Measurements from ENCODE around the gene NTSR2. TPM values are rescaled to one million over a fixed set of nuclear protein-coding genes. Genes with fewer than 3 reads are reported as not detected.

Gene NTSR2
- total and polyA plus RNA-seq, 2 of the 8 experiments (the other 6 are each of a cell fraction or from before 2014, with no cell fraction given), result 0.05 TPM; not detected in 1

DNA sequence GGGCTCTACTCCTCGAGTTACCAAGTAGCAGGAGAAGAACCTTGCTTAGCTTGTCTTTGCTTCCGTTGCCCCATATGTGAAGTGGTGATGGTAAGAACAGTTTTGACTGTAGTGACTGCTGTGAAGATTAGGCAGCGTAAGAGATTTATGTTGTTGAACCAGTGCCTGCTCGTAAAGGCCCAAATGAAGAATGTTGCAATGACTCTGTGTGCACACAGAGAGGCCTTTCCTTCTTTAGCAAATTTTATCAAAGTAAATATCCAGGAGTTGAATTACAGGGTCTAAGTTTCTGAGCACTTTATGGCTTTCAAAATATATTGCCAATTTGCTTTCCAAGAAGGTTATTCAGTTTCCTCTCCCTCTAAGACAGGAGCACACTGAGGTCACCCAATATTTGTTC is 14.5 kb downstream of the NTSR2 start:
- H3K27ac ChIP-seq (ENCODE audit: low read depth, low read length), result no peak overlapping the region
- ChIA-PET POLR2A (ENCODE audit: partially characterized antibody) (interaction anchor here (1.3 kb wide), 1 partner anchor 8 kb away, joined by 4 read pairs; no protein-coding TSS in a partner anchor), CTCF (ENCODE audit: partially characterized antibody) (interaction anchor here (0.5 to 3.4 kb wide), 6 partner anchors 8 to 505 kb away, joined by 3 to 13 read pairs (median 6); no protein-coding TSS in a partner anchor)
- no peak overlapping the region for H3K14ac ChIP-seq (ENCODE audit: insufficient read length)
- no peak overlapping the region for H3K4me2 ChIP-seq (ENCODE audit: insufficient read depth in 1 of 2, low read depth in 2 of 2, low read length in 2 of 2)
- no peaks in the 10 kb centered on the region for H4K20me1 ChIP-seq (replicated peaks in 1 of 2; ENCODE audit: control insufficient read depth in 1 of 2, insufficient read depth in 2 of 2, low read length in 2 of 2)
- no peak overlapping the region for H3K23ac ChIP-seq (ENCODE audit: insufficient read length)
- H3K56ac ChIP-seq (replicated peaks; ENCODE audit: insufficient read length, low read depth, low read length), result no peak overlapping the region
- H2BK5ac ChIP-seq (ENCODE audit: low read depth, low read length), result no peak overlapping the region
- no peak overlapping the region for H2BK15ac ChIP-seq (ENCODE audit: low read length)
- no peaks in the 10 kb centered on the region for H3K79me1 ChIP-seq (ENCODE audit: low read depth, low read length)
- no peaks in the 10 kb centered on the region for H3K79me2 ChIP-seq (ENCODE audit: control insufficient read depth in 1 of 2, insufficient read depth in 2 of 2, low read length in 2 of 2)
- no peak overlapping the region for H3K18ac ChIP-seq (ENCODE audit: extremely low read depth, low read length)
- no peak overlapping the region for H2AFZ ChIP-seq (ENCODE audit: low read length)
- H3K9me3 ChIP-seq (ENCODE audit: insufficient read depth in 2 of 2, low read depth in 1 of 2, low read length in 1 of 2), result 0 out of 4 replicates have a peak, but pooled peaks cover 0 to 3% of the 10 kb centered on the region in 2 experiments
- no peak overlapping the region for H4K8ac ChIP-seq (ENCODE audit: extremely low read depth, insufficient read depth, low read length)
- H2AK5ac ChIP-seq (ENCODE audit: low read depth, low read length), result no peak overlapping the region
- H2BK120ac ChIP-seq (replicated peaks; ENCODE audit: low read depth, low read length), result no peak overlapping the region
- H3K27me3 ChIP-seq (replicated peaks in 1 of 4; ENCODE audit: control insufficient read depth in 3 of 4, extremely low read depth in 1 of 4, insufficient read depth in 3 of 4, low read length in 3 of 4), result no peaks in the 10 kb centered on the region
- no peak overlapping the region for H3K4ac ChIP-seq (replicated peaks; ENCODE audit: insufficient read length, low read depth, low read length)
- no peak overlapping the region for H4K5ac ChIP-seq (ENCODE audit: insufficient read length, low read depth, low read length)
- H3K9ac ChIP-seq (replicated peaks in 1 of 4; ENCODE audit: extremely low read depth in 1 of 4, low read depth in 3 of 4, low read length in 3 of 4), result no peak overlapping the region
- H3K36me3 ChIP-seq (ENCODE audit: control insufficient read depth in 2 of 4, insufficient read depth in 4 of 4, low read length in 3 of 4), result no peaks in the 10 kb centered on the region
- no peak overlapping the region for H3K4me3 ChIP-seq (ENCODE audit: extremely low read depth in 1 of 4, insufficient read depth in 2 of 4, low read depth in 3 of 4, low read length in 4 of 4)
- H4K91ac ChIP-seq (replicated peaks; ENCODE audit: insufficient read length, low read length), result no peak overlapping the region
- H3K23me2 ChIP-seq (ENCODE audit: low read depth, low read length), result no peaks in the 10 kb centered on the region
- no peak overlapping the region for H2BK12ac ChIP-seq (ENCODE audit: low read depth, low read length)
- no peak overlapping the region for H2BK20ac ChIP-seq (ENCODE audit: low read length)
- DNase-seq (ENCODE audit: low read depth in 1 of 2, low spot score in 2 of 2), result no peak
- WGBS, 2 experiments (ENCODE audit: extremely low coverage in 1 of 2, insufficient coverage in 1 of 2, insufficient read length in 1 of 2, insufficient replicate concordance in 2 of 2, low coverage in 1 of 2, low lambda C conversion rate in 2 of 2, missing lambda C conversion rate in 1 of 2), result 76% methylated on average over 4 of the region's 4 CpGs; no CpG with 5 or more reads in 1 of the 2 experiments
- no peaks in the 10 kb centered on the region for H3K4me1 ChIP-seq (replicated peaks in 1 of 4; ENCODE audit: control insufficient read depth in 3 of 4, insufficient read depth in 4 of 4, low read length in 3 of 4)
- FAIRE-seq, result no peak
- TF ChIP-seq BRCA1 (IDR thresholded peaks at IDR 0.05; ENCODE audit: low read depth, low read length) (no peak), SIN3A (conservative IDR thresholded peaks at IDR 0.05 in 1 of 2, IDR thresholded peaks at IDR 0.05 in 1 of 2; ENCODE audit: low read depth in 1 of 2, low read length in 2 of 2) (no peak), RBBP5 (IDR thresholded peaks at IDR 0.05; ENCODE audit: borderline replicate concordance, low read depth, low read length) (no peak), CEBPB (IDR thresholded peaks at IDR 0.05; ENCODE audit: low read depth, low read length) (no peak), GTF2F1 (IDR thresholded peaks at IDR 0.05; ENCODE audit: borderline replicate concordance, low read depth, low read length) (no peak), POLR2AphosphoS5 (IDR thresholded peaks at IDR 0.05; ENCODE audit: low read depth, low read length) (no peak), CTBP2 (IDR thresholded peaks at IDR 0.05; ENCODE audit: borderline replicate concordance, insufficient read depth, insufficient read length, low read length) (no peak), CHD1 (IDR thresholded peaks at IDR 0.05; ENCODE audit: low read depth, low read length) (no peak), CHD2 (IDR thresholded peaks at IDR 0.05; ENCODE audit: low read length) (no peak), SAP30 (IDR thresholded peaks at IDR 0.05; ENCODE audit: insufficient read depth, insufficient replicate concordance, low read length) (no peak), RAD21 (IDR thresholded peaks at IDR 0.05 in 1 of 2, conservative IDR thresholded peaks at IDR 0.05 in 1 of 2; ENCODE audit: low read depth in 2 of 2, low read length in 2 of 2) (no peak)
- TF ChIP-seq, protein P1, sequence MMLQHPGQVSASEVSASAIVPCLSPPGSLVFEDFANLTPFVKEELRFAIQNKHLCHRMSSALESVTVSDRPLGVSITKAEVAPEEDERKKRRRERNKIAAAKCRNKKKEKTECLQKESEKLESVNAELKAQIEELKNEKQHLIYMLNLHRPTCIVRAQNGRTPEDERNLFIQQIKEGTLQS (IDR thresholded peaks at IDR 0.05; ENCODE audit: insufficient read depth, low read depth, low read length), result no peak
